MCF 10A (cell line): ENCODE measurements around the gene KCNC1. TPM values are rescaled to one million over a fixed set of nuclear protein-coding genes. Genes with fewer than 3 reads are reported as not detected.

Experiments used
- BruUV-seq: library from RNA; stranded (reverse); fragments of 400-500 nt; replicated peaks from 2 replicates; lab custom pipeline; 2021; lab: Mats Ljungman, UMichigan
- CTCF ChIA-PET: fragments of 300-600 bp; sonication (Branson Sonifier 250); formaldehyde crosslinking; extraction: SDS; loops from one replicate; lab custom pipeline; 2021; ENCODE audit warnings: antibody characterized with exemption, inconsistent platforms; lab: Yijun Ruan, JAX
- POLR2A ChIA-PET: fragments of 300-600, 350-650 bp; sonication (Branson Sonifier 250); formaldehyde crosslinking; extraction: SDS; loops from one replicate; lab custom pipeline; 2020; ENCODE audit warnings: antibody characterized with exemption, inconsistent platforms; lab: Yijun Ruan, JAX
- DNase-seq: peaks from one replicate; pipeline ENCODE4 v3.0.0-alpha.2; 2018; ENCODE audit not compliant: unreplicated experiment
- H3K27ac Mint-ChIP-seq: one replicate; pipeline ENCODE4 v1.8.0; 2022; ENCODE audit warnings: mild to moderate bottlenecking, low read depth, mixed read lengths; ENCODE audit not compliant: unreplicated experiment
- H3K27me3 Mint-ChIP-seq: one replicate; pipeline ENCODE4 v1.8.0; 2022; ENCODE audit warnings: mixed read lengths; ENCODE audit not compliant: insufficient read depth, unreplicated experiment
- H3K36me3 Mint-ChIP-seq: one replicate; pipeline ENCODE4 v1.8.0; 2022; ENCODE audit warnings: mild to moderate bottlenecking, moderate library complexity, mixed read lengths; ENCODE audit not compliant: insufficient read depth, unreplicated experiment
- H3K4me1 Mint-ChIP-seq: one replicate; pipeline ENCODE4 v1.8.0; 2022; ENCODE audit warnings: mixed read lengths; ENCODE audit not compliant: insufficient read depth, unreplicated experiment
- H3K4me3 Mint-ChIP-seq: one replicate; pipeline ENCODE4 v1.8.0; 2022; ENCODE audit warnings: mild to moderate bottlenecking, moderate library complexity, mixed read lengths; ENCODE audit not compliant: unreplicated experiment
- H3K9me3 Mint-ChIP-seq: one replicate; pipeline ENCODE4 v1.8.0; 2022; ENCODE audit warnings: mixed read lengths; ENCODE audit not compliant: unreplicated experiment
- CTCF ChIP-seq: fragments of 200-600 bp; IDR thresholded peaks from one replicate; pipeline ENCODE4 v1.8.0; 2022; ENCODE audit warnings: antibody characterized with exemption, mild to moderate bottlenecking; ENCODE audit not compliant: unreplicated experiment
- intact Hi-C: fragments of 100-400 bp; cut with micrococcal nuclease; formaldehyde crosslinking; loops from 2 replicates; pipeline ENCODE4 v1.14.1; 2022
- total RNA-seq: library from RNA; stranded (reverse); gene quantifications from 2 replicates; pipeline ENCODE4 v1.2.3, GENCODE V29; 2022

The KCNC1 gene
- total RNA-seq, 1 experiment from 2014 or later: not detected

DNA sequence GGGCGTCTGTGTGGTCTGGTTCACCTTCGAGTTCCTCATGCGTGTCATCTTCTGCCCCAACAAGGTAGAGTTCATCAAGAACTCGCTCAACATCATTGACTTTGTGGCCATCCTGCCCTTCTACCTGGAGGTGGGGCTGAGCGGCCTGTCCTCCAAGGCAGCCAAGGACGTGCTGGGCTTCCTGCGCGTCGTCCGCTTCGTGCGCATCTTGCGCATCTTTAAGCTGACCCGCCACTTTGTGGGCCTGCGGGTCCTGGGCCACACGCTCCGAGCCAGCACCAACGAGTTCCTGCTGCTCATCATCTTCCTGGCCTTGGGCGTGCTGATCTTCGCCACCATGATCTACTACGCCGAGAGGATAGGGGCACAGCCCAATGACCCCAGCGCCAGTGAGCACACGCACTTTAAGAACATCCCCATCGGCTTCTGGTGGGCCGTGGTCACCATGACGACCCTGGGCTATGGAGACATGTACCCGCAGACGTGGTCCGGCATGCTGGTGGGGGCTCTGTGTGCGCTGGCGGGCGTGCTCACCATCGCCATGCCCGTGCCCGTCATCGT is 37.3 kb downstream of the KCNC1 start:
- no peak for DNase-seq
- no peaks in the 10 kb centered on the region for H3K9me3 Mint-ChIP-seq
- no peak for TF ChIP-seq CTCF
- CTCF ChIA-PET: interaction anchor here (1.2 to 1.6 kb wide), 3 partner anchors 41 to 207 kb away, joined by 5 to 6 read pairs (median 5); no protein-coding TSS in a partner anchor
- POLR2A ChIA-PET: no interaction called here
- H3K36me3 Mint-ChIP-seq: no peaks in the 10 kb centered on the region
- H3K4me1 Mint-ChIP-seq: no peaks in the 10 kb centered on the region
- intact Hi-C loops: loop anchor here (1.0 kb wide), 1 partner anchor 206 kb away; no protein-coding TSS in a partner anchor
- H3K4me3 Mint-ChIP-seq: no peak overlapping the region
- H3K27ac Mint-ChIP-seq: no peak overlapping the region
- BruUV-seq: no TSS peak
- peaks cover 10% of the 10 kb centered on the region for H3K27me3 Mint-ChIP-seq

DNA sequence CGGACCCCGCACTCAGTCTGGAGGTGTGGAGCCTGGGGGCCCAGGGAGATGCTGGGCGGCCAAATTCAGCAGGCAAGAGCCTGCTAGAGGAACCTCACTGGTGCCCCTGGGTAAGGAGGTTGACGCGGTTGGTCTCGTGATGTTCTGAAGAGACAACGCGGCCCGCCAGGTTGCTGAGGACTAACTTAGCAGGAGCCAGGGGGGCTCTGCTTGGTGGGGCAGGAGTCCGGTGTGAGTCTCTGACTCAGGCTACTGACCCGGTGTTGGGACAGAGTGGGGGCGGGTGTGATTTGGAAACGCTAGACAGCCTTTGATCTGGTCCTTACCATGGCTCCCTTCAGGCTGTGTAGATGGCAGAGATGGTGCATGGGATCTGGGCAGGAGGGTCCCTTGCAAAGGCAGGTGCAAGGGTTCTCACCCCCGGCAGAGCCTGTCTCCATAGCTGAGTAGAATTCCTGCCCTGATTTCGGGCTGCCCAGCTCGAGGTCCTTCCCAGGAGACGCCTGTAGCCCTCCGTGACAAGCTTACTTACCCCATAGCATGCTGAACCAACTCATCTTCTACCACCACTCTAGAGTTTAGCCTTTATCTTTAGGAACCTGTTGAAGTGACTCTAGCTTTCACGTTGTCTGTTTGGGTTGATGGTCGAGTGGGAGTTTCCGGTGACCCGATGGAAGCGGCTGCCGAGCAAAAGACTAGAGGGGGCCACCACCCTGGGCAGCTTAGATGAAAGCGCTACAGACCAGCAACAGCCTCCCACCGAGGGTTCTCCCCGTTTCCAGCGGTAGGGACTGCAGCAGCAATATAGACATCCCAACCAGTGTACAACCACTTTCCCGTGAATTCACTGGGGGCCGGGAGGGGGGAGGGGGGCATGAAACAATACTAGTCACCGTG is 38.4 kb downstream of the KCNC1 start:
- CTCF ChIA-PET: interaction anchor here (0.6 to 1.8 kb wide), 5 partner anchors 14 to 206 kb away, joined by 3 to 10 read pairs (median 4); no protein-coding TSS in a partner anchor
- TF ChIP-seq CTCF: no peak
- intact Hi-C loops: no loop called here
- no TSS peak for BruUV-seq
- no peaks in the 10 kb centered on the region for H3K36me3 Mint-ChIP-seq
- H3K9me3 Mint-ChIP-seq: no peaks in the 10 kb centered on the region
- no peak overlapping the region for H3K27ac Mint-ChIP-seq
- H3K4me1 Mint-ChIP-seq: no peaks in the 10 kb centered on the region
- H3K27me3 Mint-ChIP-seq: peaks cover 10% of the 10 kb centered on the region
- POLR2A ChIA-PET: no interaction called here
- no peak overlapping the region for H3K4me3 Mint-ChIP-seq
- DNase-seq: no peak

GRCh38 chr11:17773674-17774073 is 39.1 kb downstream of the KCNC1 start:
- H3K4me1 Mint-ChIP-seq: no peaks in the 10 kb centered on the region
- no peak for TF ChIP-seq CTCF
- no peaks in the 10 kb centered on the region for H3K36me3 Mint-ChIP-seq
- H3K27ac Mint-ChIP-seq: no peak overlapping the region
- H3K27me3 Mint-ChIP-seq: peaks cover 10% of the 10 kb centered on the region
- POLR2A ChIA-PET: interaction anchor here (0.6 kb wide), 1 partner anchor 213 kb away, joined by 3 read pairs; no protein-coding TSS in a partner anchor
- CTCF ChIA-PET: interaction anchor here (0.6 to 1.8 kb wide), 5 partner anchors 13 to 205 kb away, joined by 3 to 10 read pairs (median 4); no protein-coding TSS in a partner anchor
- no peaks in the 10 kb centered on the region for H3K9me3 Mint-ChIP-seq
- DNase-seq: no peak
- intact Hi-C loops: no loop called here
- no TSS peak for BruUV-seq
- H3K4me3 Mint-ChIP-seq: no peak overlapping the region
